Measurements from ENCODE around the gene KRT2.
"Not testable (repeated sequence)": the region's sequence is repeated elsewhere in the genome, so short reads cannot be mapped to it uniquely, and the experiment has no call there.

KRT2 gene

DNA sequence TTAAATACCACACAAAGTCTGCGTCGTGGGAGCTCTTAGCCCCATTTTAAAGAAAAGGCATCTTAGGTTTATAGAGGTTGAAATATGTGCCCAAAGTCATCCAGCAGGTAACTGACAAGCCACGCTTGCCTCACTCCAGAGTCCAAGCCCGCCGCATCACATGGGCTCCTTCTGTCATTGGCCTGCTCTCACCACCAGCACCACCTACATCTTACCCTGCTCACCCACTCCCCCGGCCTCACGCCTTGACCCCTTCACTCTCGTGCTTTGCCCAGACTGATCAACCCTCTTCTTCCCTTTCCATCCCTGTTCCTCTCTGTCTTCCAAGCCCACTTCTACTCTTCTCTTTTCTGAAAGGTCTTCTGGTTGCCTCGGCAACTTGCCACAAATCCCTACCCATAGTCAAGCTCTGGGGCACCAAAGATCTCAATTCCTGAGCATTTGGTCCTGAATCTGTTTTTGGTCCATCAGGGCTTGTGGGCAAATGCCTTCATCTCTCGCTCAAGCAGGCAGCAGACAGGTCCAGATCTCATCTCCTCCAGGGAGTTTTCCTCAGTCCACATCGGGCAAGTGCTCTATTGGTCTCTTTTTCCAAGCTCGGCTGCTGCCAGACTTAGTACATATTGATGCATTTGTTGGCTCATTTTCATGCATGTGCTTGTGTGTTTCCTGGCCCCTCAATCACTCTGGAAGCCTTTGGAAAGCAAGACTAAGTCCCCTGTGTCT, 31.7 kb upstream of the KRT2 start:
- DNase-seq: no peak

DNA sequence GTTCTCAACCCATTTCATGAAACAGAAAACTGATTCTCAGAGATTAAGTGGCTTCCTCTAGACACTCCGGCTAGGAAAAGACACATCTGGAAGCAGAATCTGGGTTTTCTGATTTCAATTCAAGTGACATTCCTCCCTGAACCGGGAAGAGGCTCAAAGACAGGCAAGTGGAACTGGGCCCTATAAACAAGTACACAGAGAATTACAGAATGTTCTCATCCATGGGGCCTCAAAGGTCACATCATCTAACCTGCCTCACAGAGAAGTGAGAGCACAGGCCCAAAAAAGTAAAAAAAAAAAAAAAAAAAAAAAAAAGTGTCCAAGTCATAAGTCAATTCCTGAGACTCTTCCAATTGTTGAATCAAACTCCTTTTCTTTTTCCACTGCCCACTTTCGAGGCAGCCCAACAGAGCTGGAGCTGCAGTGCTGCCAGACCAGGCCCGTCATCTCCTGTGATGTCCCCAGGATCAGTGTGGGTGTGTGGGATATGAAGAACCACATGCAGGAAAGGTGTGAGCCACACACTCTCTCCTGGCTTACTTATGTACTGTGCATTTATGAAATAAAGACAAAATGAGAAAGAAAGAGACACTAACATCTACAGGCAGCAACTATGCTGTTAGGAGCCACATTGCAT, 31.0 kb upstream of the KRT2 start:
- no peak for DNase-seq

DNA sequence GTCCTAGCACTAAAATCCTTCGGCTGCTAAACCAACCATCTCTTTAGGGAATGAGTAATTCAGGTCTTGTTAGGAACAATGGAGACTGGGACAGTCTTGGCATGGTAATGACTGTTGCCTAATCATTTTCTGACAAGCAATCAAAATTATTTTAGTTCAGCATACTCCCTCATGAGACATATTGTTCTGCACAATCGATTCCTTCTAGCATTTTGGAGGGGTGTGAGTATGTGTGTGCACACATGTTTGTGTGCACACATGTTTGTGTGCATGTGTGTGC, 30.3 kb upstream of the KRT2 start:
- no peak for DNase-seq

DNA sequence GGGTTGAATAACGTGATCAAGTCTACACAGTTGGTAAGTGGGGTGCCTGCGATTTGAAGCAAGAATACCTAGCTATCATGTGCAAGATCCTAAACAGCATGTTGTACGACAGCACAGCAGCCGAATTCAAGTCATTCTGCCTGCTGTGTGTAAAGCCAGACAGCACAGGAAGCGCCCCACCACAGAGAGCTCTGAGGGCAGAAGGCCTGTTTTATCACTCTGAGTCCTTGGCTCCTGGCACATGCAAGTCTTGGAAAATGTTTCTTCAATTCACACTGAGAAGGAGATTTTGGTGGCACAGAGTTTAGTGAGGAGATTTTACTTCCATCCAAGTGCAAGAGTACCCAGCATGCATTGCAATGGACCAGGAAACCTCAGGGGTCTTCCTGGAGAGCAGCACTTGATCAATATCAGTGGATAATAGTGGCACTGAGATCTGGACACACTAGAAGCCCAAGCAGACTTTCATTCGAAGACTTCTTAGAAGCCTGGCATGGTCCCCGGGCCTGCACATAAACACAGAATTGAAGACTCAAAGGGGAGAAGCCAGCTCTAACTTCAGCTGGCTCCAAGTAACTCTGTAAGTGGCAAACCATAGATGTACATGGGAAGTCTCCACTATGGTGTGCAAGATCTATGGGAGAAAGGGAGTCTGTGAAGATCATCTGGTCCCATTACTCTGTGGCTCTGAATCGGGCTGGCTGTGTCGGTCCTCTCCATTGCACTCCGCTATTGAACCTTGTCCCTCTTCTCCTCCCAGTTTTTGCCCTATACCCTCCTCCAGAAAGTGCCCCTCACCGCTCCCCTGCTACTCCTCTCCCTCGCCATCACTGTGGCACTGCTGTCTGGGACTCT, 29.7 kb upstream of the KRT2 start:
- no peak for DNase-seq

DNA sequence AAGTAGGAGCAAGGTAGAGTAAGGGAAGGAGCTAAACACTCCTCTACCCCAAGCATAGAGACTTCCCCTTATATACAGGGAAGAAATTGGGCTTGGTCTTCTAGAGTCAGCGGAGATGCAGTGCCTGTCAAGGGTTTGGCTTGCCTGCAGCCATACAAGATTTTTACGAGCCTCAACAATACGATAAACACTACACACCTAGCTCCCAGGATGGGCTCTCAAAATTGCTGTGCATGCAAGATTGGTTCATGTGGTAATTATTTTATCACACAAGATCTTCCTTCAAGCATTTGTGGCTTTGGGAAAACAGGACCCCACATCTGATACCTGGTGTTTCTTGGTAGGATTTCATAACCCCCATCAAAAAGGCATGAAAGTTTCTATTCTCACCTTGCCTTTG, 28.4 kb upstream of the KRT2 start, which contains the start of gene KRT1:
Gene KRT1 (minus strand): TSS at position 45 of the 400 bp plus-strand sequence. CDS start 59 bp downstream, outside the sequence.
- DNase-seq: no peak

DNA sequence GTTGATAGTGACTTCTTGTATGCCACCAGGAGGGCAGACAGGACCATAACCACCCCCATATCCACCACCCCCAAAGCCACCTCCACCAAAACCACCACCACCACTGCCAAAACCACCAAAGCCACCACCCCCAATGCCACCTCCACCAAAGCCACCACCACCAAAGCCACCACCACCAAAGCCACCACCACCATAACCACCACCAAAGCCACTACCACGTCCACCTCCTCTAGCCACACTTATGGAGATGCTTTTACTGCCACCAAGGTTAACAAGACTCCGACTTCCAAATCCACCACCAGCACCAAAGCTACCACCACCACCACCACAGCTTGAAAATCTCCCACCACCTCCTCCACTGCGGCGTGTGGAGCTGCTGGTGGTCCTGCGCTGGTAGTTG, 27.9 kb upstream of the KRT2 start:
- no peak for DNase-seq

DNA sequence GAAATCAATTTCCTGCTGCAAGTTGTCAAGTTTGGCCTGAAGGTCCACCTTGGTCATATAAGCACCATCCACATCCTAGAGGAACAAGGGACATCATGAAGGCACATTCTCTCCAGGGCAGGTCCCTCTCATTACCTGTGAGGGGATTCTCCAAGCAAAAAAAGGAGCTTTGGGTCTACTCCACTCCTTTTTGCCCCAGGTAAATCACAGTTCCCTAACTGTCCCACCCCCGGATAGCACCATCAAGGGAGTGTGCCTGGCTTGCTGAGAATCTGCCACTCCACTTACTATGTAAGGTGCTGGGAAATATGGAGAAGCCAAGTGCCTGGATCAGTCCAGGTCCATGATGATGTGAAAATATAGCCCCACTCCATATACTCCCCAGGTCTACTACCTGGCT, 25.7 kb upstream of the KRT2 start:
- DNase-seq: no peak

DNA sequence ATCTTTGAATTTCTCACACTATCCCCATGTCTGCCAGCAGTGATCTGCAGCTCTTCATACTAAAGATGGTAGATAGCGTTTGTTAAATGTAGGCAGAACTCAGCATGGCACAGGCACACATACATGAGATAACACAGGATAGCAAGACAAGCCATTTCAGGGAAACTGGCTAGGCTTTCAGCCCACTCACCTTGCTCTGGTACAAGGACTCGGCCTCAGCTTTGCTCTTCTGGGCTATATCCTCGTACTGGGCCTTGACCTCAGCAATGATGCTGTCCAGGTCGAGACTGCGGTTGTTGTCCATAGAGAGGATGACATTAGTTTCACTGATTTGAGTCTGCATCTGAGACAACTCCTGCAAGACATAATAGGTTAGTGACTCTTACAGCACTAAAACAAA, 25.1 kb upstream of the KRT2 start:
- no peak for DNase-seq

DNA sequence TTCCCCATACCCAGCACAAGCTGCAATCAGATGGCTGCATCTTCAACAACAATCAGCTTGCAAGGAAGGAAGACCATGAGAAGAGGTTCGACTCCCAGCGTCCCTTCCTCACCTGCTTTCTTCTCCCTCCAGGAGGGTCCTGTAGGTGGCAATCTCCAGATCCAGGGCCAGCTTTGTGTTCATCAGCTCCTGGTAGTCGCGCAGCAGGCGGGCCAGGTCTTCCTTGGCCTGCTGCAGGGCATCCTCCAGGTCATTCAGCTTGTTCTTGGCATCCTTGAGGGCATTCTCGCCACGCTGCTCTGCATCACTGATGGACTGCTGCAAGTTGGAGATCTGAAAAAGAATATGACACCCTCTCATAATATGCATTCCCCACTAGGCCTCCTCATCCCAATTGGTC, 24.2 kb upstream of the KRT2 start:
- DNase-seq: no peak

DNA sequence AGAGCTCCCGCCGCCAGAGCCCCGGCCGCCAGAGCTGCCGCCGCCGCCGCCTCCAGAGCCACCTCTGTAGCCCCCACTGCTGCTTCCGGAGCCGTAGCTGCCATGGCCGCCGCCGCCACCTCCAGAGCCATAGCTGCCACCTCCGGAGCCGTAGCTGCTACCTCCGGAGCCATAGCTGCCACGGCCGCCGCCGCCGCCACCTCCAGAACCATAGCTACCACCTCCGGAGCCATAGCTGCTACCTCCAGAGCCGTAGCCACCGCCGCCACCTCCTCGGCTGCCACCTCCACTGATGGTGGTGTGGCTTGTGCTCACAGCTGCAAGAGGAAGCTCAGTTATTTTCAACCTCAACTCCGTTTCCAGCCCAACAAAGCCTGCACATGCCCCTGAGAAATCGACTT, 23.3 kb upstream of the KRT2 start:
- no peak for DNase-seq

DNA sequence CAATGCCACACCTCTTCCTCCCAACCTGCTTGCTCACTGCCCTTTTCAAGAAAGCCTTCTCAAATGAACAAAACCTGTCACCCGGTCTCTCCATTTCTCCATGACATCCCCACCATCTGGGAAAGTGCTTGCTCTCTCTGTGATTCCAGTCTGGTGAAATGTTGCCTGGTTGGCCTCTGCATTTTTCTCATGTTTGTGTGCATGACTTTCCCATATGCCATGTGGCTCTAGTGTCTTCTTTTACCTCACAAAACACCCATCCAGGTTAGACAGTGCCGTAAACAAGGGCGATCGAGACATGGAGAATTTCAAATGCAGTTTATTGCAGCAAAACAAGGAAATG, 22.4 kb upstream of the KRT2 start:
- no peak for DNase-seq

DNA sequence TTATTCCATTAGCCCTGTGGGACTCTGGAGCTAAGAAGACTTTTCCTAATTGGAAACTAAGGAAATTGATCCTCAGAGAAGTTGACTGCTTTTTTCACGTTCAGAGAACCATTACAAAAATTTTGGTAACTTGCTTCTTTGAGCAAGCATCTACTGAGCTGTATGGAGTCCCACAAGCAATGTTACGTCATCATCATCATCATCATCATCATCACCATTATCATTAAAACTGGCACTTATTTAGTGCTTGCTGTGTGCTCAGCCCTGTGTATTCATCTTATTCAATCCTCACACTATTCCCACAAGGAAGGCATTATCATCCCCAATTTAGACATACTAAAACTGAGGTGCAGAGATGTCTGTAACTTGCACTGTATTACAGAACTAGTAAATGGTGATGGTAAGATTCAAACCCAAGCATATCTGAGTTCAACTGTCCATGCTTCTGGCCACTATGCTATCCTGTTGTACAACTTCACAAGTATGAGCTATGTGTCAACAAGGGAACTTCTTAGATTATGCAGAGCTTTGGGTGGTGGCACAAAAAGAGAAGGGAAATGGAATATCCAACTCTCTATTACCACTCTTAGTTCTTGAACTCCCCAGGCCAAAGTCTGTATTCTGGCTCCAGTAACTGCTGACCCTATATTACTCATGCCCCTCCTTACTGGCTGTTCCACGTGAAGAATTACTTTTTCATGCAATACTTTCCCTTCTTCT, 21.9 kb upstream of the KRT2 start:
- no peak for DNase-seq

DNA sequence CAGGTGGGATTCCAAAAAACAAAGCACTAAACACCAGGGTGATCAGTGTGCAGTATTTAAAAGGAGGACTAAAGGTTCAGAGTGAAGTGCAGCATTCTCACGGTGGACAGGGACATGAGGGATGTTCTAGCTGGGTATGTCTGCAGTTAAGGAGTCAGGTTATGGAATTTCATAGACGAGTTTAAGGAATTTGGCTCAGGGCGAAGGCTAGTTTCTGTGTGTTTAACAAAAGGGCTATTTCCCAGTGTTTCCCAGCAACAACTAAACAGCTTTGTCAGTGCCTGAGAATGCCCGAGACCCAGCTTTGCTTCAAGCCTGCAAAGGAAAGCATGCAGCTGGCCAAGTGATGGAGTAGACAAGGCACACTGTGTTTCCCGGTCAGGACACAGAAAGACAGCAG, 21.2 kb upstream of the KRT2 start:
- no peak for DNase-seq

DNA sequence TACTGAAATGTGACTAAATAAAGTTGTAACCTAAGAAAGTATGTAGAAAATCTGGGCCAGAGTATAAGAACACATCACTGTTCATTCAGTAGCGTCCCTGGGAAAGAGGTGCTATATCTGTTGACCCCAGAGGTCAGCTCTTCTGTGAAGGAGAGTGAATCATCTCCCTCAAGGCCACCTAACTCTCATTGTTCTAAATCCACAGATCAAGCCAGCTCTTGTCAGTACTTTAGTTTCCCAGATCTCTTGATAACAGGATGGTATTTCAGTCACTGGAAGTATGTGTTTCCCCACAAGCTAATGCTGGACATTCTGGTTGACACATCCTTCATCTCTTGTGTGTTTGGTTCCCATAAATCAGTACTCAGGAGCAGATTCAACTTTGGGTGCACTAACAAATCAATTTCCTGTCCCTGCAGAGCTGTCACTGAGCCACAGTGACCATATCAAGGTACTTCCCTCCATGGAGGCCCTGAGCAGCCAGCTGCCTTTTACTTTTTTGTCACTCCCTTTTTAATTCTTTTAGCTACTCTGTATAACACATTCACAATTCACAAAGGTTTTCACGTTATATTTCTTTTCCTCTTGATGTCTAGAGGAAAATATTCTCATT, 20.4 kb upstream of the KRT2 start:
- DNase-seq: no peak

DNA sequence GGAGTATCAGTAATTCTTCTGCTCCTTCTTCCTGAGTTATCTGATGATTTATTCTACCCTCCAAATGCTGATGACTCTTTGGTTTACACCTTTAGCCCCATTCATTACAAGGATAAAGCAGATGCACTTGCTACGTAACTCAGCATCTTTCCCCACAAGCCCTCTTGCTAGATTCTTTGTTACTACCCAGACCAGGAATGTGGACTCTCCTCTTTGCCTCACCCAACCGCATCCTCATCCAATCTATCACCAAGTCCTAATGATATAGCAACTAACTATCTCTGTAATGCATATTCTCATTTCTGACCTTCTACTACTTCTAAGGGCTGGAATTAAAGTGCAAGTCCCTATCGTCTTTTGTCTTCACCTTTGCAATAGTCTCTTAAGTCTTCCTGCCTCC, 18.9 kb upstream of the KRT2 start:
- DNase-seq: no peak

DNA sequence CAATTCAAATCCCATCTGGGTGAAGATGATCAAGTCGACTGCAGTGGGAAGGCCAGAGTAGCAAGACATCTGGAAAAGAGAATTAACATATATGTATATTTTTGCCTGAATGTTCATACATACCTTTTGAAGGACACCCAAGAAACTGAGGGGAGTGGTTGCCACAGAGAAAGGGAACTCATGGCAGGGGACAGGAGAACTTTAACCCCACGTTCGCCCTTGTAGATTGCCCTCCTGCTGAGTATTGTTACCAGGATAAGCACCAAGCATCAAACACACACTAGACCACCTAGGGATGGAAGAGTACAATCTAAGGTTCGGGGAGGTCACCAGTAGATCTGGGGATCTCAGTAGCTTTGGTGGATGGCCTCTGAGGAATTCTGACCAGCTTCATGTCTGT, 18.5 kb upstream of the KRT2 start:
- no peak for DNase-seq

DNA sequence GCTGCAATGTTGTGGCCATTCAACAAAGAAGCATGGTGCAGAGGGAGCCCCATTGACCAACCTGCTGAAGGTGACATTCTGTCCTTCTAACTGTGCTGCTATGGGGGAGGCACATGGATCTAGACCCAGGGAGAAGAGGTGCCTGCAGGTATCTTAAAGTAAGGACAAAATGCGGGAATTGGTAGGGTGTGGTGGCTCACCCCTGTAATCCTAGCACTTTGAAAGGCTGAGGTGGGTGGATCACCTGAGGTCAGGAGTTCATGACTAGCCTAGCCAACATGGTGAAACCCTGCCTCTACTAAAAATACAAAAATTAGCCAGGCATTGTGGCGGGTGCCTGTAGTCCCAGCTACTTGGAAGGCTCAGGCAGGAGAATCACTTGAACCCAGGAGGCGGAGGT, 17.9 kb upstream of the KRT2 start:
- not testable (repeated sequence) for DNase-seq

DNA sequence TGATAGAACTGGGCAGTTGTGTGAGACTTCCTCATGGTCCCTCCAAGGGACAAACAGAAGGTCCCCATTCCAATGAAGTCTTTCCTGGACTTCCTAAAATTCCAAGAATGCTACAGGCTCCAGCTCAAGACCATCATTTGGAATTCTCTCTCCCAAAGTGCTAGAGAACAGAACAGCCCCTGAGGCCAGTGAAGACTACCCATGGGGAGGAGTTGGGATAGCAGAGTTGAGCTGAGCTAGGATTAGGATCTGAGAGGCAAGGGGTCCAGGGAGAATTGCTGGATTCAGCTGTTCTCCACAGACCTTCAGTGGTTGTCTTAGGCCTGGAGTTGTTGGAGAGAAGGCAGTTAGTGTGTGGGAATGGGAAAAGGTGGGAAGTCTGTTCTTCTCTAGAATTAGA, 17.4 kb upstream of the KRT2 start:
- no peak for DNase-seq

DNA sequence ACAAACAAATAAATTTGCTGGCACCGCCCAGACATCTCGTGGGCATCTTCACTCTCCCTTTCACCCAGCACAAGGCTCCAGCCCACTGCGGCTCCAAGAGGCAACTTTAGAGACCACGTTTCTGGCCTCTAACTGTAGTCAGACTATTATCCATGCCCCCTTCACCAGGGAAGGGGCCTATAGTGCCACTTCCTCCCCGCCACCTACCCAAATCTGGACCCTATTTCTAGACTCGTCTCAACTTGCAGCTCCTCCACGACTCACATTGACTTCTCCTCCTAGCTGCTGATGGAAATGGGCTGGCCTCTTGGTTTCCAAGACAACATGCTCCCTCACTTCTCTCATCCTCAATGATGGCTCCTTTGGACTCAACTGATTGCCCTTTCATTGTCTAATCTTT, 15.9 kb upstream of the KRT2 start:
- no peak for DNase-seq

DNA sequence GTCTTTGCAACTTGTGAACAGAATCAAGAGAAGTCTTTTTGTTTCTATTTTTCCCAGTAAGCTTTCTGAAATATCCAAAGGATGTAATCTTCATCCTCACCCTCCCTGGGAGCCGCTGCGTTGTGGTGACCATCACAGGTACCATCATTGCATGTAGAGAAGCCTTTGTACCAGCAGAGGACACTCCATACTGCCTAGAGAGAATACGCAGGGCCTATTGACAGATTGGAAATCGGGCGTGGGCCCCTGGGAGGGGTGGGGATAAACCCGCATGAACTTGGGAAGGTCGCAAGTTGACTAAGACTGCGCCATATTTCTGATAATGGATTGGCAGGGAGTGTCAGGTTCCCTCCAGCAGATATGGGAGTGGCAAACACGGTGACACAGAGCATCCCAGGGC, 15.5 kb upstream of the KRT2 start:
- DNase-seq: no peak

DNA sequence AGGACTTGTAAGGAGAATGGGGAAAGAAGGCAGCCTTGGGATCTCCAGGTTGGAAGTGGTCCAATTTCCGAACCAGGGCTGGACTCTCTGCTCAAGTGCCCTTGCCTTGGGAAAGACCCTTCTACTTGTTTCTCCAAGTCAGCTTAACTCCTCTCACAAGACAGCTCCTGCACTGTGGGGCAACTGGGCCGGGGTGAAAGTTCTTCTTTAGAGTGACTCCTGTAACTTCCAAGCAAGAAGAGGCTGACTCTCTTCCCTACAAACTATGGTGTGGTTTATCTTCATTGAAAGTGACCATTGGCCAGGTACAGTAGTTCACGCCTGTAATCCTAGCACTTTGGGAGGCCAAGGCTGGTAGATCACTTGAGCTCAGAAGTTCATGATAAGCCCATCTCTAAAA, 14.5 kb upstream of the KRT2 start:
- no peak for DNase-seq

DNA sequence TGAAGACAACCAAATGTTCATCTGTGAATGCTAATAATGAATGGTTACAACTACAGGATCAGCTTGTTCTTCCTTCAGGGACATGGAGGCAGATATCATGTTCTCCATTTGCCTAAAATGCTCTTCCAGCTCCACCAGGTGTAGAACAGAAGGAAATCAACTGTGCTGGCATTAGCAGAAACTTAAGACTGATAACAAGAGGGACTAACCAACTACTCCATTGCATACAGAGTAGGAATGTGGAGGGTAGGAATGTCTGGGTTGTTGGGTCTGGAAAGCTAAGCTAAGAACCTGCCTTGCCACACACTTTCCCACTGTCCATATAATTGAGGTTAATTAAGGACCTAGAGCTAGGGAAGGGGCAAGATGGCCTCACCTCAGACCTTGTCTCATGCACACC, 11.4 kb upstream of the KRT2 start:
- DNase-seq: no peak

DNA sequence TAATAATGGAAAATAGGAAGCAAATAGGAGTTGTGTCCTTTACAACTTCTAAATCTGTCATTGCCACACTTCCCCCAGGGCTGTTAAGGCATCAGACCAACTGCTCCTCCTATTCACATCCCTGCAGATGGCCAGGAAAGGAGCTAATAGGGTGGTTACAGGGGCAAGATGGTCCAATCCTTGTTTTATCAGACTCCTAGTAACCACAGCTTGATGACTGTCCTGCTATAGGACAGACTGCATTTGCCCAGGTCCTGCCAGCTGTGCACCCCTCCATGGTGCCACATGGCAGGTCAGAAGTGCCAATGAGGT, 10.9 kb upstream of the KRT2 start:
- DNase-seq: no peak

All from NCI-H1105 (cell line).